ENCODE measurements around the gene UBAC1. TPM values are rescaled to one million over a fixed set of nuclear protein-coding genes. Genes with fewer than 3 reads are reported as not detected.

Gene UBAC1
- total RNA-seq, 1 donor, result 29.0 TPM

DNA sequence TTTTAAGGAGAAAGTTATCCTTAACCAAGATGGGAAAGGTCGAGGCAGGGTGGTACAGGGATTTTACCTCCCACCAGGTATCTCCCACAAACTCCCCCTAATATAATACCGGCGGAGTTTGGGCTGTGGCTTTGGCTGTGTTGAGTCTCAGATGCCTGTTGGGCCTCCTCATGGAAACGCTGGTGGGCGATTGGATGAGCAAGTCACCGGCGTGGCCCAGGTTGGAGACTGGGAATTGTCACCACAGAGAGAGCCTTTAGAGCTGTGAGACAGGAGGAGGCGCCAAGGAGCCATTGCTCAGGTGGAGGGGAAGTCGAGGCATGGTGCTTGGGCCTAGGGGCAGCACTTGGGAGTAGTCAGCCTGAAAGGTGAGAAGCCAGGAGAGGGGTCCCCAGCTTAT lies 50.4 kb downstream of the UBAC1 start:
- Histone ChIP-seq H3K9me3 (ENCODE audit: low read depth, low read length) (peaks cover 5% of the 10 kb centered on the region), H3K36me3 (ENCODE audit: insufficient read depth, low read length) (peaks cover 32% of the 10 kb centered on the region)

GRCh38 chr9:135910216-135910615 lies 51.0 kb downstream of the UBAC1 start:
- TF ChIP-seq, protein P1, sequence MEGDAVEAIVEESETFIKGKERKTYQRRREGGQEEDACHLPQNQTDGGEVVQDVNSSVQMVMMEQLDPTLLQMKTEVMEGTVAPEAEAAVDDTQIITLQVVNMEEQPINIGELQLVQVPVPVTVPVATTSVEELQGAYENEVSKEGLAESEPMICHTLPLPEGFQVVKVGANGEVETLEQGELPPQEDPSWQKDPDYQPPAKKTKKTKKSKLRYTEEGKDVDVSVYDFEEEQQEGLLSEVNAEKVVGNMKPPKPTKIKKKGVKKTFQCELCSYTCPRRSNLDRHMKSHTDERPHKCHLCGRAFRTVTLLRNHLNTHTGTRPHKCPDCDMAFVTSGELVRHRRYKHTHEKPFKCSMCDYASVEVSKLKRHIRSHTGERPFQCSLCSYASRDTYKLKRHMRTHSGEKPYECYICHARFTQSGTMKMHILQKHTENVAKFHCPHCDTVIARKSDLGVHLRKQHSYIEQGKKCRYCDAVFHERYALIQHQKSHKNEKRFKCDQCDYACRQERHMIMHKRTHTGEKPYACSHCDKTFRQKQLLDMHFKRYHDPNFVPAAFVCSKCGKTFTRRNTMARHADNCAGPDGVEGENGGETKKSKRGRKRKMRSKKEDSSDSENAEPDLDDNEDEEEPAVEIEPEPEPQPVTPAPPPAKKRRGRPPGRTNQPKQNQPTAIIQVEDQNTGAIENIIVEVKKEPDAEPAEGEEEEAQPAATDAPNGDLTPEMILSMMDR (IDR thresholded peaks at IDR 0.05; ENCODE audit: extremely low read depth, low read depth, low read length), result no peak
- Histone ChIP-seq H3K27ac (ENCODE audit: low read depth, low read length) (no peak overlapping the region), H3K79me2 (ENCODE audit: insufficient read depth, low read length) (peaks cover 45% of the 10 kb centered on the region), H3K4me1 (ENCODE audit: insufficient read depth, low read length) (peaks cover 22% of the 10 kb centered on the region), H2AFZ (ENCODE audit: low read length) (no peak overlapping the region), H3K36me3 (ENCODE audit: insufficient read depth, low read length) (peaks cover 27% of the 10 kb centered on the region), H3K4me3 (ENCODE audit: insufficient read depth, low read length) (no peak overlapping the region), H3K9me3 (ENCODE audit: low read depth, low read length) (peaks cover 5% of the 10 kb centered on the region), H3K27me3 (ENCODE audit: insufficient read depth, low read length) (no peaks in the 10 kb centered on the region), H3K4me2 (ENCODE audit: insufficient read depth, low read length) (no peak overlapping the region), H4K20me1 (ENCODE audit: insufficient read depth, low read length) (peaks cover 17% of the 10 kb centered on the region)
- DNase-seq (ENCODE audit: insufficient read length, low spot score, missing footprints), result no peak

More for the DNA sequence above, 50.4 kb downstream of the UBAC1 start:
- H3K4me1 ChIP-seq (ENCODE audit: insufficient read depth, low read length), result peaks cover 16% of the 10 kb centered on the region
- no peak overlapping the region for H3K4me2 ChIP-seq (ENCODE audit: insufficient read depth, low read length)
- H3K27ac ChIP-seq (ENCODE audit: low read depth, low read length), result no peak overlapping the region
- no peaks in the 10 kb centered on the region for H3K27me3 ChIP-seq (ENCODE audit: insufficient read depth, low read length)
- H3K79me2 ChIP-seq (ENCODE audit: insufficient read depth, low read length), result peaks cover 40% of the 10 kb centered on the region
- peaks cover 12% of the 10 kb centered on the region for H4K20me1 ChIP-seq (ENCODE audit: insufficient read depth, low read length)
- no peak overlapping the region for H2AFZ ChIP-seq (ENCODE audit: low read length)
- peak; percentile 29 for DNase-seq (ENCODE audit: insufficient read length, low spot score, missing footprints)
- TF ChIP-seq, protein P1 (IDR thresholded peaks at IDR 0.05; ENCODE audit: extremely low read depth, low read depth, low read length), result no peak
- H3K4me3 ChIP-seq (ENCODE audit: insufficient read depth, low read length), result no peak overlapping the region

DNA sequence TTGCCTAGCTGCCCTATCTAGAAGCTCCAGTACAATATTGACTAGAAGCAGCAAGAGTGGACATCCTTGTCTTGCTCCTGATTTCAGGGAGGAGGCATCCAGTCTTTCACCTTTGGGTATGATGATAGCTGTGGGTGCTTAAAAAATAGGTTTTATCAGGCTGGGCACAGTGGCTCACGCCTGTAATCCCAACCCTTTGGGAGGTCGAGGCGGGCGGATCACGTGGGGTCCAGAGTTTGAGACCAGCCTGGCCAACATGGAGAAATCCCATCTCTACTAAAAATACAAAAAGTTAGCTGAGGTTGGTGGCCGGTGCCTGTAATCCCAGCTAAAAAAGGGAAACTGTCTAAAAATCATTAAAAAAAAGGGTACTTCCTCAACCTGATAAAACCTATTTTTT lies 51.8 kb downstream of the UBAC1 start:
- Histone ChIP-seq H3K4me2 (ENCODE audit: insufficient read depth, low read length) (peak overlapping the region; percentile 81), H3K4me3 (ENCODE audit: insufficient read depth, low read length) (no peak overlapping the region), H3K27me3 (ENCODE audit: insufficient read depth, low read length) (no peaks in the 10 kb centered on the region), H3K79me2 (ENCODE audit: insufficient read depth, low read length) (peaks cover 53% of the 10 kb centered on the region), H4K20me1 (ENCODE audit: insufficient read depth, low read length) (peaks cover 25% of the 10 kb centered on the region), H2AFZ (ENCODE audit: low read length) (no peak overlapping the region), H3K27ac (ENCODE audit: low read depth, low read length) (no peak overlapping the region), H3K36me3 (ENCODE audit: insufficient read depth, low read length) (peaks cover 20% of the 10 kb centered on the region), H3K4me1 (ENCODE audit: insufficient read depth, low read length) (peaks cover 27% of the 10 kb centered on the region), H3K9me3 (ENCODE audit: low read depth, low read length) (no peaks in the 10 kb centered on the region)
- TF ChIP-seq, protein P1 (IDR thresholded peaks at IDR 0.05; ENCODE audit: extremely low read depth, low read depth, low read length), result no peak
- peak; percentile 18 for DNase-seq (ENCODE audit: insufficient read length, low spot score, missing footprints)

DNA sequence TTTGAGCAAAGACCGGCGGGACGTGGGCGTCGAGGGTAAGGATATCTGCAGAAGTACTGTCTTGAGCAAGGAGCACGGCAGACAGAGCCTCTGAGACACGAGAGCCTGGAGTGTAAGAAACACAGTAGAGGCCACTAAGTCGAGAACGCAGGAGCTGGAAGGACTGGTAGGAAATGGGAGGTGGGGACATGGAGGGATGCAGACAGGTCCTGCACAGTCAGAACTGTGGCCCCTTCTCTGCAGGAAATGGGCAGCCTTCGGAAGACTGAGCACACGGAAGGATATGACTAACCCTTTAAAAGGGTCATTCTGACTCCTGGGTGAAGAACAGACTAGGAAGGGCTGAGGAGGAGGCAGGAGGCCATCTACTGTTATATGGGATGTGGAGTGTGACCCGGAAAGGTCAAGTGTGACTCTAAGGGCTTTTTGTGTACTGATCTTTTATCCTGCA lies 52.4 kb downstream of the UBAC1 start:
- Histone ChIP-seq H3K27ac (ENCODE audit: low read depth, low read length) (no peak overlapping the region), H3K4me3 (ENCODE audit: insufficient read depth, low read length) (peak overlapping the region; percentile 81), H3K4me2 (ENCODE audit: insufficient read depth, low read length) (peak overlapping the region; percentile 81)

More for the DNA sequence above, 52.4 kb downstream of the UBAC1 start:
- TF ChIP-seq, protein P1 (IDR thresholded peaks at IDR 0.05; ENCODE audit: extremely low read depth, low read depth, low read length), result no peak
- peak; percentile 78 for DNase-seq (ENCODE audit: insufficient read length, low spot score, missing footprints)
- Histone ChIP-seq H3K36me3 (ENCODE audit: insufficient read depth, low read length) (peaks cover 17% of the 10 kb centered on the region), H3K9me3 (ENCODE audit: low read depth, low read length) (no peaks in the 10 kb centered on the region), H4K20me1 (ENCODE audit: insufficient read depth, low read length) (peaks cover 31% of the 10 kb centered on the region), H3K4me1 (ENCODE audit: insufficient read depth, low read length) (peaks cover 27% of the 10 kb centered on the region), H2AFZ (ENCODE audit: low read length) (no peak overlapping the region), H3K79me2 (ENCODE audit: insufficient read depth, low read length) (peaks cover 59% of the 10 kb centered on the region), H3K27me3 (ENCODE audit: insufficient read depth, low read length) (no peaks in the 10 kb centered on the region)

Measured in osteoblast (primary cell).